K562 (cell line): ENCODE results near the gene C9orf153.

ENCODE experiments used
- CTCF ChIP-seq, 3 experiments: IDR thresholded peaks in 2 of 3; conservative IDR thresholded peaks in 1 of 3; 2 replicates each; pipeline ENCODE4 v1.5.1; 2011 to 2012; ENCODE audit warnings: low read length in 3 of 3, mild to moderate bottlenecking in 3 of 3, control low read depth in 2 of 3, improper control_type of control experiment in 1 of 3, inconsistent platforms in 1 of 3, low read depth in 1 of 3, mixed read lengths in 1 of 3, moderate library complexity in 1 of 3; ENCODE audit not compliant: insufficient read depth in 2 of 3
- ELK3 ChIP-seq: fragments of 450-650 bp; formaldehyde crosslinking; IDR thresholded peaks from 2 replicates; pipeline ENCODE4 v1.4.0; 2020; ENCODE audit warnings: mild to moderate bottlenecking
- MEIS2 ChIP-seq: fragments of 450-650 bp; IDR thresholded peaks from 2 replicates; pipeline ENCODE4 v1.6.1; 2014; ENCODE audit warnings: mild to moderate bottlenecking; ENCODE audit not compliant: partially characterized antibody
- NR2C1 ChIP-seq, 2 experiments: fragments of 450-650 bp; IDR thresholded peaks; 2 replicates each; pipeline ENCODE4 v1.6.1; 2017; ENCODE audit warnings: mild to moderate bottlenecking in 2 of 2, antibody characterized with exemption in 1 of 2, inconsistent platforms in 1 of 2, missing compliant biosample characterization in 1 of 2, missing genetic modification characterization in 1 of 2
- RBBP5 ChIP-seq: fragments of 200-600 bp; sonication (generic); IDR thresholded peaks from 2 replicates; pipeline ENCODE4 v1.6.1; 2012; ENCODE audit warnings: borderline replicate concordance, mild to moderate bottlenecking, low read length, control low read depth, inconsistent platforms; ENCODE audit not compliant: insufficient read depth, poor library complexity, severe bottlenecking
- TCF3 ChIP-seq: sonication (generic); formaldehyde crosslinking; IDR thresholded peaks from 2 replicates; pipeline ENCODE4 v1.4.0; 2020; ENCODE audit warnings: mild to moderate bottlenecking, missing genetic modification reagents
- TEAD1 ChIP-seq, 2 experiments: fragments of 450-650 bp in 1 of 2; sonication (generic) in 1 of 2; formaldehyde crosslinking; IDR thresholded peaks; 2 replicates each; pipeline versions ENCODE4 v1.4.0 to v1.8.0; 2020 to 2022; ENCODE audit warnings: mild to moderate bottlenecking in 2 of 2, missing genetic modification reagents in 1 of 2
- U2AF1 ChIP-seq: fragments of 200-400 bp; formaldehyde crosslinking; optimal IDR thresholded peaks from 2 replicates; pipeline ENCODE3; 2017; ENCODE audit warnings: mild to moderate bottlenecking, low read depth, low read length, moderate library complexity
- ZFX ChIP-seq: sonication (generic); formaldehyde crosslinking; IDR thresholded peaks from 2 replicates; pipeline ENCODE4 v1.8.0; 2022; ENCODE audit warnings: mild to moderate bottlenecking, missing genetic modification reagents, moderate library complexity

- no peak for TF ChIP-seq ZFX (CRISPR knock-in tag)
- no peak for TF ChIP-seq CTCF (IDR thresholded peaks at IDR 0.05 in 2 of 3, conservative IDR thresholded peaks at IDR 0.05 in 1 of 3; ENCODE audit: insufficient read depth in 2 of 3, low read depth in 1 of 3, low read length in 3 of 3)
- no peak for TF ChIP-seq TCF3
- no peak for TF ChIP-seq U2AF1
- TF ChIP-seq TEAD1 (CRISPR knock-in tag; IDR thresholded peaks at IDR 0.05): no peak
- TF ChIP-seq NR2C1 (IDR thresholded peaks at IDR 0.05): no peak
- TF ChIP-seq NR2C1 (tag; IDR thresholded peaks at IDR 0.05): no peak
- TF ChIP-seq MEIS2: no peak
- TF ChIP-seq RBBP5: no peak
- TF ChIP-seq ELK3: no peak
These were observed 39.4 kb upstream of the C9orf153 start for GRCh38 chr9:86298873-86299272.
